Adrenal gland (tissue), 5 donors: Measurements from ENCODE around the gene NAPA.
"Not testable (repeated sequence)": the region's sequence is repeated elsewhere in the genome, so short reads cannot be mapped to it uniquely, and the experiment has no call there.

Experiments used
- POLR2A ChIP-seq, 2 donors: fragments of 450-650 bp; IDR thresholded peaks; one replicate each; pipeline ENCODE4 v1.6.1; 2017; ENCODE audit warnings: antibody characterized with exemption in 2 of 2, mild to moderate bottlenecking in 2 of 2, moderate library complexity in 1 of 2
- TF ChIP-seq, protein P1 (sequence below), 6 experiments: fragments of 450-650 bp in 4 of 6; fragments of 200-600 bp in 2 of 6; sonication (generic) in 1 of 6; IDR thresholded peaks; 1 replicate in 5 of 6; 2 replicates in 1 of 6; pipeline versions ENCODE4 v1.5.1 to v1.8.0; 2016 to 2021; ENCODE audit warnings: antibody characterized with exemption in 6 of 6, mild to moderate bottlenecking in 2 of 6, moderate library complexity in 1 of 6
- donor health status: DM: no; HTN: no; CAD: no.

DNA sequence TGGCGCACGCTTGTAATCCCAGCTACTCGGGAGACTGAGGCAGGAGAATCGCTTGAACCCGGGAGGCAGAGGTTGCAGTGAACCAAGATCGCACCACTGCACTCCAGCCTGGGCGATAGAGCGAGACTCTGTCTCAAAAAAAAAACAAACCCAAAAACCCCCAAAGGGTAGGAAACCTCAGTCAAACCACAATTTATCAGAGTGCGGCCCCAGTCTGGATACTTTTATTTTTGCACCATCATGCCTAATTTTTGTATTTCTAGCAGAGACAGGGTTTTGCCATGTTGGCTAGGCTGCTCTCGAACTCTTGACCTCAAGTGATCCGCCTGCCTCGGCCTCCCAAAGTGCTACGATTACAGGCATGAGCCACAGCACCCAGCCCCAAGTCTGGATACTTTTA, 28.6 kb downstream of the NAPA start:
- TF ChIP-seq POLR2A (IDR thresholded peaks at IDR 0.05): not testable (repeated sequence)
- TF ChIP-seq, protein P1, sequence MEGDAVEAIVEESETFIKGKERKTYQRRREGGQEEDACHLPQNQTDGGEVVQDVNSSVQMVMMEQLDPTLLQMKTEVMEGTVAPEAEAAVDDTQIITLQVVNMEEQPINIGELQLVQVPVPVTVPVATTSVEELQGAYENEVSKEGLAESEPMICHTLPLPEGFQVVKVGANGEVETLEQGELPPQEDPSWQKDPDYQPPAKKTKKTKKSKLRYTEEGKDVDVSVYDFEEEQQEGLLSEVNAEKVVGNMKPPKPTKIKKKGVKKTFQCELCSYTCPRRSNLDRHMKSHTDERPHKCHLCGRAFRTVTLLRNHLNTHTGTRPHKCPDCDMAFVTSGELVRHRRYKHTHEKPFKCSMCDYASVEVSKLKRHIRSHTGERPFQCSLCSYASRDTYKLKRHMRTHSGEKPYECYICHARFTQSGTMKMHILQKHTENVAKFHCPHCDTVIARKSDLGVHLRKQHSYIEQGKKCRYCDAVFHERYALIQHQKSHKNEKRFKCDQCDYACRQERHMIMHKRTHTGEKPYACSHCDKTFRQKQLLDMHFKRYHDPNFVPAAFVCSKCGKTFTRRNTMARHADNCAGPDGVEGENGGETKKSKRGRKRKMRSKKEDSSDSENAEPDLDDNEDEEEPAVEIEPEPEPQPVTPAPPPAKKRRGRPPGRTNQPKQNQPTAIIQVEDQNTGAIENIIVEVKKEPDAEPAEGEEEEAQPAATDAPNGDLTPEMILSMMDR (IDR thresholded peaks at IDR 0.05): not testable (repeated sequence)
